H1 (cell line): ENCODE data around the gene RNF224. TPM values are rescaled to one million over a fixed set of nuclear protein-coding genes. Genes with fewer than 3 reads are reported as not detected.

Experiments used
- ASH2L ChIP-seq: fragments of 200-600, 300-600 bp; sonication (generic); IDR thresholded peaks from one replicate; pipeline ENCODE4 v1.7.1; 2017; ENCODE audit warnings: low read length
- CHD2 ChIP-seq: IDR thresholded peaks from 2 replicates; pipeline ENCODE4 v1.6.1; 2012; ENCODE audit warnings: low read length, improper control_type of control experiment
- CHD7 ChIP-seq: fragments of 300-600 bp; sonication (generic); IDR thresholded peaks from 2 replicates; pipeline ENCODE4 v1.7.1; 2012; ENCODE audit warnings: low read length, moderate library complexity, mild to moderate bottlenecking, inconsistent platforms; ENCODE audit not compliant: insufficient replicate concordance
- CTBP2 ChIP-seq: IDR thresholded peaks from 2 replicates; pipeline ENCODE4 v1.7.0; 2011; ENCODE audit warnings: borderline replicate concordance, mild to moderate bottlenecking, moderate library complexity, mixed read lengths, low read length; ENCODE audit not compliant: insufficient read depth, insufficient read length
- NANOG ChIP-seq: IDR thresholded peaks from 2 replicates; pipeline ENCODE4 v1.6.1; 2011; ENCODE audit warnings: low read length, low read depth, mild to moderate bottlenecking, inconsistent platforms; ENCODE audit not compliant: insufficient read depth, poor library complexity, severe bottlenecking
- RXRA ChIP-seq: IDR thresholded peaks from 2 replicates; pipeline ENCODE4 v1.6.1; 2011; ENCODE audit warnings: low read depth, mild to moderate bottlenecking, low read length, moderate library complexity; ENCODE audit not compliant: insufficient read depth
- TAF1 ChIP-seq: IDR thresholded peaks from 2 replicates; pipeline ENCODE4 v1.6.1; 2011; ENCODE audit warnings: mild to moderate bottlenecking, low read depth, low read length
- ZNF274 ChIP-seq: IDR thresholded peaks from 2 replicates; pipeline ENCODE4 v1.7.0; 2012; ENCODE audit warnings: low read length, borderline replicate concordance; ENCODE audit errors: extremely low read depth
- polyA plus RNA-seq, 7 experiments: library from polyadenylated mRNA; depleted of rRNA in 3 of 7; stranded (reverse) in 5 of 7; unstranded in 2 of 7; fragments of >200 nt in 5 of 7; fragments of 200-250 nt in 2 of 7; gene quantifications; 1 replicate in 5 of 7; 2 replicates in 1 of 7; 4 replicates in 1 of 7; pipeline versions ENCODE4 v1.2.1 to v1.2.3, GENCODE V29; 2011 to 2013; ENCODE audit warnings: missing spikeins in 2 of 7, mixed read lengths in 2 of 7
- total RNA-seq: library from RNA; stranded (reverse); fragmentation: NEBNext Ultra II Directional; extraction: Animal tissue kit (Norgen Biotek cat#: 25700); gene quantifications from 2 replicates; pipeline ENCODE4 v1.2.1, GENCODE V29; 2021
- TF ChIP-seq, protein P1 (sequence below): IDR thresholded peaks from 2 replicates; pipeline ENCODE4 v1.6.1; 2012; ENCODE audit warnings: inconsistent platforms

Gene RNF224
- total and polyA plus RNA-seq, 2 of the 8 experiments (the other 6 are each of a cell fraction or from before 2014, with no cell fraction given): 0.24 TPM; not detected in 1

DNA sequence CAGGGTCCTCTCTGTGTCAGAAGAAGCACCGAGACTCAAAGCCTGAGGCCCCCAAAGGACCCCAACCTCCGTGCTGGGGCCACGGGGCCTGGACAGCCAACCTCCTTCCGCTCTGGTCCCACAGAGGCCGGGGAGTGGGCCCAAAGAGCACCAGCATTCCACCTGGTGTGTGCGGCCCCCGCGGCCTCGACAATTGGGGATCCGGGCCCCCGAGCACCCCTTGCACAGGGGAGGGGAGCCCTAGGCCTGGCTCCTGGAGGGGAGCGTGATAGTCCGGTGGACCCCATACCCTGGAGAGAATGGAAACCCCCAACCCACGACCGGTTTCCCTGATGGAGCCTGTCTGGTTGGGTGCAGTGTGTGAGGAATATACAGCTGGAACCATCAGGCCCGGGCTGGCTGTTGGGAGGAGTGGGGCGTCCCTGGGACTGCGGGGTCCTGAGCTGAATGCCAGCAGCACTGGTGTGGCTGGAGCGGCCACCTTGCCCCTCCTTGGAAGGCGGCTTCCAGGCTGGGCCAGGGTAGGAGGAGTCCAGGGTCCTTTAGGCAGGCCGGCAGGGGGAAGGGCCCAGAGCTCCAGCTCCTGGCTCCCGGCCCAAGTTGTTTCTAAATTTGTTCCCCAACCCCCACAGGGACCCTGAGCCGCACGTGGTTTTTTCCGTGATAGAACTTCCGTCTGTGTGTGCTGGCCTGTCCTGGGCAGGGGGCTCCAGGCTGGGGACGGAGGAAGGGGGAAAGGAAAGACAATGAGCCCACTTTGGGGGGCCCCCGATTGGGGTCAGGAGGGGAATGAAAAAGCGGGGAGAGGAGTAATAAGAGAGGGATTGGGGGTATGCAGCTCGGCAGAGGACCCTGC is 49.4 kb downstream of the RNF224 start (continued):
- no peak for TF ChIP-seq CHD2
- TF ChIP-seq RXRA: no peak
- peak; percentile 23; the same call in 1 of the 2 replicates for TF ChIP-seq TAF1
- TF ChIP-seq CHD7: no peak
- no peak for TF ChIP-seq NANOG
- peak; percentile 50 for TF ChIP-seq ASH2L
- peak; percentile 27 for TF ChIP-seq CTBP2
- TF ChIP-seq, protein P1, sequence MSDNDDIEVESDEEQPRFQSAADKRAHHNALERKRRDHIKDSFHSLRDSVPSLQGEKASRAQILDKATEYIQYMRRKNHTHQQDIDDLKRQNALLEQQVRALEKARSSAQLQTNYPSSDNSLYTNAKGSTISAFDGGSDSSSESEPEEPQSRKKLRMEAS: peak; percentile 65
- TF ChIP-seq ZNF274: no peak
